ENCODE data around the gene KASH5.

Gene KASH5, protein sequence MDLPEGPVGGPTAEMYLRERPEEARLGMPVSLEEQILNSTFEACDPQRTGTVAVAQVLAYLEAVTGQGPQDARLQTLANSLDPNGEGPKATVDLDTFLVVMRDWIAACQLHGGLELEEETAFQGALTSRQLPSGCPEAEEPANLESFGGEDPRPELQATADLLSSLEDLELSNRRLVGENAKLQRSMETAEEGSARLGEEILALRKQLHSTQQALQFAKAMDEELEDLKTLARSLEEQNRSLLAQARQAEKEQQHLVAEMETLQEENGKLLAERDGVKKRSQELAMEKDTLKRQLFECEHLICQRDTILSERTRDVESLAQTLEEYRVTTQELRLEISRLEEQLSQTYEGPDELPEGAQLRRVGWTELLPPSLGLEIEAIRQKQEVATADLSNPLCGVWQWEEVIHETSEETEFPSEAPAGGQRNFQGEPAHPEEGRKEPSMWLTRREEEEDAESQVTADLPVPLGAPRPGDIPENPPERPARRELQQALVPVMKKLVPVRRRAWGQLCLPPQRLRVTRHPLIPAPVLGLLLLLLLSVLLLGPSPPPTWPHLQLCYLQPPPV

DNA sequence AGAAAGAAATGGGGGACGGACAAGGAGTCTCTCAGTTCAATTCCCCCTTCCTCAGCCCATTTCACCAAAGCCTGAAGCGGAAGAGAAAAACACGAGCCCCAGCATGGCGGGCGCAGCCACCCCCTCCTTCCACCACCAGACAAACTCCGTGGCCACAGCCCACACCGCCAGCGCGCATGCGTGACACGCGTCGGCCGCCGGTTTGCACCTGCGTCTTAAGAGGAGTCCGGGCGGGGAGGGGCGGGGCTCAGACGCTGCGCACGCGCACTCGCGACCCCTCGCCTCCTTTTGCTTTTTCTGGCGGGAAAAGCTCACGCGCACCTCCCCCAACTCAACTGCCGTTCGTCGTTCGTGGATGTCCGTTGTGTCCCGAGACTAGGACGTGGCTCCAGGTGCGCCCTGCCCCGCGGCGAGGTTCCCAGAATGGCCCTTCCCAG, at the start of gene KASH5:
Gene KASH5 (plus strand): TSS at position 314 of the 437 bp plus-strand sequence. CDS start 2,635 bp downstream, outside the sequence.
- DNase-seq (ENCODE audit: low read depth in 3 of 3): peak; percentile 72 to 81 (median 76)

DNA sequence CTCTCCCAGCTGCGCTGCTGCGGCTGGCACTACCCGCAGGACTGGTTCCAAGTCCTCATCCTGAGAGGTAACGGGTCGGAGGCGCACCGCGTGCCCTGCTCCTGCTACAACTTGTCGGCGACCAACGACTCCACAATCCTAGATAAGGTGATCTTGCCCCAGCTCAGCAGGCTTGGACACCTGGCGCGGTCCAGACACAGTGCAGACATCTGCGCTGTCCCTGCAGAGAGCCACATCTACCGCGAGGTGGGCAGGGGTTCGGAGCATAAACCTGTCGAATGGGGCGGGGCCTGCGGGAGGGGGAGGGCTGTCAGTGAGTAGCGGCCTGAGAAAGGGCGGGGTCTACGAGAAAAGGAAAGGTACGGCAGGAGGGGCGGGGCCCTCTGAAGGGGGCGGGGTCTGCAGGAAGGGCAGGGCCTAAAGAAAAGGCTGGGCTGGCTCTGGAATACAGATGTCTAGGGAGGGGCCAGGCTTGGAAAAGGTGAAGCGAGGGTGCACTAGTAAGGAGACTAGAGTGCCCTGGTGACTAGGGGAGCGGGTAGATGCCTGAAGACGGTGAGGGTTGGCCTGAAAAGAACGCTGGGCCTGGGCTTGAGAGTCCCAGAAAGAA, 49.3 kb upstream of the KASH5 start:
- DNase-seq (ENCODE audit: low read depth in 3 of 3): no peak

DNA sequence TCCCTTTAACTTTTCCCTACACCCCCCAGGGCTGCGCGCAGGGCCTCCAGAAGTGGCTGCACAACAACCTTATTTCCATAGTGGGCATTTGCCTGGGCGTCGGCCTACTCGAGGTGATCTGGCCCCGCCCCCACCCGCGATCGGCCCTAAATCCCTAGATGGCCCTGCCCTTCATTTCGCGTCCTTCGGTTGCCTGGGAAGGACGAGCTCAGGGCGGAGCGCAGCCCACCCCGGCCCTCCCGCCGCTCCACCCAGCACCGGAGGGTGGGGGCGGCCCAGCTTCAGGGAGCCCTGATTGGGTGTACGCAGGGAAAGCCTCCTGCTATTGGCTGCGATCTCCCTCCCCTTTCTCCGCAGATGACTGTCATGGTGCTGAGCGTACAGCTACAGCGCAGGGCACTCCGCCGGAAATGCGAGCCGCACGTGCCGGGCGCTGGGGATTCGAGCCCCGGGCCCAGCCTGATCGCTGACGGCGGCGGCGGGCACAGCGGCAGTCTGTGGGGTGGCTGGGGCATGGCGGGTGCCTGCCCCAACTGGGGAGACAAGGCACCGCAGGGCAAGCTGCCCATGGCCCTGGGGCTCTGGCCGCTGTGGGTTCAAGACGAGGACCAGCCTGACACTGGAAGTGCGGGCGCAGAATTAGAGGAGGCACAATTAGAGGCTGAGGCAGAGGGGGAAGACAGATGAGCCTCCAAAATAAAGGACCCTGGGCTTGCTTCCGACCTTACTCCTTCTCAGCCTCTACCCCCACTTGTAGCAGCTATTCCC, 48.6 kb upstream of the KASH5 start:
- no peak for DNase-seq (ENCODE audit: low read depth in 3 of 3)

DNA sequence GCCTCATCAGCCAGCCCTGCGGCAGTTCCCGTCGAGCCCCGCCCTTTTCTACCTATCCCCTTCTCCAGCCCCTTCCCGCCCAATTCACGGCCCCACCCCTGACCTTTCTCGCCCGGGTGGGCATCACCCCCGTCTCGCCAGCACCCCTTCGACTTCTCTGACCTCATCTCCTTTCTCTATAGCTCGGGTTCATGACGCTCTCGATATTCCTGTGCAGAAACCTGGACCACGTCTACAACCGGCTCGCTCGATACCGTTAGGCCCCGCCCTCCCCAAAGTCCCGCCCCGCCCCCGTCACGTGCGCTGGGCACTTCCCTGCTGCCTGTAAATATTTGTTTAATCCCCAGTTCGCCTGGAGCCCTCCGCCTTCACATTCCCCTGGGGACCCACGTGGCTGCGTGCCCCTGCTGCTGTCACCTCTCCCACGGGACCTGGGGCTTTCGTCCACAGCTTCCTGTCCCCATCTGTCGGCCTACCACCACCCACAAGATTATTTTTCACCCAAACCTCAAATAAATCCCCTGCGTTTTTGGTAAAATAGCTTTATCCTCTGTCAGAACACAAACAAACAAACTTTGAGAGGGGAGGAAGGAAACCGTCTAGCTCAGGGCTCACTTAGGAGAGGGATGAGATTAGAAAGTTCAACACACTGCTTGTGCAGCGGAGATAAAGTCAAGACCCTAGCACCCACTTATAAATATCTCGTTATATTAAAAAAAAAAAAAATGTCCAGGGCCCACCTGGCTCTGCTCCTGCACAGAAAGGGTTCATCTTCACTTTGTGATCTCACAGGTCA, 47.8 kb upstream of the KASH5 start:
- DNase-seq (ENCODE audit: low read depth in 3 of 3): no peak

DNA sequence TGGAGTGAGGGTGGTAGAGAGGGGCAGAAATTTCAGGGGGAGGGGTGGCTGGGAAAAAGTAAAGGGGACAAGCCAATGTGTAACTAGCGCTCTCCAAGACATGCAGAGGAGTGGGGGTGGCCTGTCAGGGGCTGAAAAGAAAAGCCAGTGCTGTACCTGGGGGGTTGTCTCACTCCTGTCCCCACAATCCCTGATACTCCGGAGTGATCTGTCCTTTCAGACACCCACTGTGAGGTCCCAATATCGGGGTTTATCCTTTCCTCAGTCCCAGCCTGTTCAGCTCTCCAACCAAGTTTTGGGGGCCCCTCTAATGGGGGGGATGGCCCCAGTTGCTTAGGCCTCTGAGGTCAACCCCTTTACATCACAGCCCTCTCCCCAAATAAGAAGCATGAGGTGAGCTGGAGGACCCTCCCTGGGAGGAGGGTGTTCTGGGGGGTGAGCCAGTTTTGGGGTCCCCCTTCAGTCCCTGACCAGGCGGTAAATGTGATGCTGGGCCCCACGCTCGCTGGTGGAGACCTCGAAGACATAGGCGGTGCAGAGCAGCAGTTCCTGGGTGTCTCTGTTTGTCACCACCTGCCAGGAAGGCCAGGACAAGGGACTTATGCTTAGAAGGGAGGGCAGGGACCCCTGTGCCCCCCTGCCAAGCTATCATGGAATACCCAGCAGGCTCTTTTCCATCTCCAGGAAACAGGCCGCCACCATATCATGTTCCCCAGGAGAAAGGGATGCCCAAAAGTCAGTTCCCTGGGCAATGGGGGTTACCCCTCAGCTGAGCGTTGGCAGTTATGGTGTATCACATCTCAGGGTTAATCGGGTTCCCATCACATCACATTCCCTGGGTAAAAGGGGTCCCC, 47.0 kb upstream of the KASH5 start:
- DNase-seq (ENCODE audit: low read depth in 3 of 3): no peak

DNA sequence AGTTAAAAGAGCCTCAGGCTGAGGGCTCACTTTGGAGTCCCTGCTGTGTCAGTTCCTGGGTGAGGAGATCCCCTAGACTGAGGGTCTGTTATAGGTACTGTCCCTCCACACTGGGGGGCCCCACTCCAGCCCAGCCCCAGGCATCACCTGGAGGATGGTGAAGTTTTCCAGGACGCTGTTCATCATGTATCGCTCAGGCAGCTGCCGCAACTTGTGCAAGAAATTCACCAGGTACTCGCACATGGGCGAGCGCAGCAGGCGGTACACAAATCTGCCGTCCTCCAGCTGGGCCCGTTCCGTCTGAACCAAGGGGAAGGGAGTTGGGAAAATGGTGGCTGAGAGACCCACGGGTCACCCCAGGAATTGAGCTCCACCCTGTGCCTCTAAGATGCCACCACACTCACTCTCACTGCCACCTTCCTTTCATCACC, 45.7 kb upstream of the KASH5 start:
- no peak for DNase-seq (ENCODE audit: low read depth in 3 of 3)

DNA sequence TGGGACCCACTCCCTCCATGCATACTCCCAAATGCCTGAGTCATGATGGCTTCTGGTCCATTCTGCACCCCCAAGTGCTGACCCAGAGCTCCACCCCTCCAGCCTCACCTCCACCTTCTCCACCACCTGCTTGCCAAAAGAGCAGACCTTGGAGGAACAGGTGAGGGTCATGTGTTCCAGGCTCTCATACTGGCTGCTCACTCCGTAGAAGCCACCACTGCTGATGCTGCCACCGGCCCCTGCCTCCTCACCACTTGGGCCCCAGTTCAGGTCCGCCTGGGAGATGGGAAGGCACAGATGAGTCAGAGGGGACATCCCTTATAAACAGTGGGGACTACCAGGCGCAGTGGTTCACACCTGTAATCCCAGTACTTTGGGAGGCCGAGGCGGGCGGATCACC, 44.9 kb upstream of the KASH5 start:
- DNase-seq (ENCODE audit: low read depth in 3 of 3): no peak

DNA sequence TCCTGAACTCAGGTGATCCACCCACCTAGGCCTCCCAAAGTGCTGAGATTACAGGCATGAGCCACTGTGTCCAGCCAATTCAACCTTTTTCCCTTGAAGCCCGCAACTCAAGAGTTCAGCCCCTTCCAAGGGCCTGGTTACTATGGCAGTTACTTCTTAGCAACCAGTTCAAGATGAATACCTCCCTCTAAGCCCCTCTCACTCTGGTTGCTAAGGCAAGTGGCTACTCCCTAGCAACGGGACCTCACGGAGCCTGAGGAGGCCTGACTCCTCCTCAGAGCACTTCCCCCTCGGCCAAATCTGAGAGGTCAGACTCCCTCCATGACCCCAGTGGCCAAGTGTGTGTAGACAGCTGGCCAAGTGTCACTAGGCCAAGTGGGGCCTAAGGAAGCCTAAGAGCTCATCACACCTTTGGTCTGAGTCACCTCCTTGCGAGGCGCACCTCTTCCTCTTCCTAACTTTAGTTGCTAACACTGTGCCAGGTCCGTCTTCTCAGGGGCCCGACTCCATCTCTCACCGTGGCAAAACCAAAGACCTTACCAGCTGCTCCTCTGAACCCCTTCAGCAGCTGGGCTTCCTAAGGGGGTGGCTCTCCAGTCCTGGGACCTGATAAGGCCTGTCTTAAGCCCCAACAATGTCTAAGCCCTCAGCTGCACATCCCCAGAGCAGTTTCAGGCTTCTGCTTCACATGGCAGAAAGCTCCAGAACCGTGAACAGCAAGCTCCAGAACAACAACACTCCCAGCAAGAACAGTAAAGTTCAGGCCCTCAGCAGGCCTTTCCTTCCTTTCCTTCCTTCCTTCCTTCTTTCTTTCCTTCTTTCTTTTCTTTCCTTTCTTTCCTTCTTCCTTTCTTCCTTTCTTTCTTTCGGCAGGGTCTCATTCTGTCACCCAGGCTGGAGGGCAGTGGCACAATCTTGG, 43.3 kb upstream of the KASH5 start:
- DNase-seq (ENCODE audit: low read depth in 3 of 3): no peak

DNA sequence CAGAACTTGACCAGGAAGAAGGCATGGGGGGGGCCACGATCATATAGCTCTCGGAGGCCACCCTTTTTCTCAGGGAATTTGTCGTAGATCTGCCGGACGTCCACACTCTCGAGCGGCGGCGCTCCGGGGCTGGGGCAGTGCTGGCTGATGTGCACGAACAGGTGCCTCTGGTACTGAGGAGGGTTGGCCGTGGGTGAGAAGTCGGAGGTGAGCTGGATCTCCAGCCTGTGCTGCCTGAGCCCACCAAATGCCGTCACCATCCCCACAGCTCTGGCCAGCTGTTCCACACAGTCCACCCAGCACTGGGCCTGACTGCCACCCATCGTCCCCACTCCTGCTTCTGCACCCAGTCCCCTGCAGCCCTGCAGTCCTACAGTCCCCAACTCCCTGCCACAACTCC, 40.9 kb upstream of the KASH5 start:
- no peak for DNase-seq (ENCODE audit: low read depth in 3 of 3)

DNA sequence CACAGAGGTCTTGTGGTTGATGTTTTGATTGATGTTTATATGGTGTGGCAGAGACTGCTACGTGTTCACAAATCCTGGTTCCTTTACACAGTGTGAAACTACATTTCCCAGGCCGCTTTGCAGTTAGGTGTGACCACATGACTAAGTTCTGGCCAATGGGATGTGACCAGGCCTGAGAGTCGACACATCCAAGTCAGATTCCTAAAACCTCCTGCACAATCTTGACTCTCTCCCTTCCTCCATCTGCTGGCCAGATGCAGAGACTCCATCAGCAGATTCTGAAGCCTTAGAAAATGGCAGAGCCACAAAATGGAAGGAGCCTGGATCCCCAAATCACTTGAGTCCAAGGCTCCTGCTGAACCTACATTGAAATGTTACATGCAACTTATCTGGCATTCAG, 40.2 kb upstream of the KASH5 start:
- DNase-seq (ENCODE audit: low read depth in 3 of 3): no peak

DNA sequence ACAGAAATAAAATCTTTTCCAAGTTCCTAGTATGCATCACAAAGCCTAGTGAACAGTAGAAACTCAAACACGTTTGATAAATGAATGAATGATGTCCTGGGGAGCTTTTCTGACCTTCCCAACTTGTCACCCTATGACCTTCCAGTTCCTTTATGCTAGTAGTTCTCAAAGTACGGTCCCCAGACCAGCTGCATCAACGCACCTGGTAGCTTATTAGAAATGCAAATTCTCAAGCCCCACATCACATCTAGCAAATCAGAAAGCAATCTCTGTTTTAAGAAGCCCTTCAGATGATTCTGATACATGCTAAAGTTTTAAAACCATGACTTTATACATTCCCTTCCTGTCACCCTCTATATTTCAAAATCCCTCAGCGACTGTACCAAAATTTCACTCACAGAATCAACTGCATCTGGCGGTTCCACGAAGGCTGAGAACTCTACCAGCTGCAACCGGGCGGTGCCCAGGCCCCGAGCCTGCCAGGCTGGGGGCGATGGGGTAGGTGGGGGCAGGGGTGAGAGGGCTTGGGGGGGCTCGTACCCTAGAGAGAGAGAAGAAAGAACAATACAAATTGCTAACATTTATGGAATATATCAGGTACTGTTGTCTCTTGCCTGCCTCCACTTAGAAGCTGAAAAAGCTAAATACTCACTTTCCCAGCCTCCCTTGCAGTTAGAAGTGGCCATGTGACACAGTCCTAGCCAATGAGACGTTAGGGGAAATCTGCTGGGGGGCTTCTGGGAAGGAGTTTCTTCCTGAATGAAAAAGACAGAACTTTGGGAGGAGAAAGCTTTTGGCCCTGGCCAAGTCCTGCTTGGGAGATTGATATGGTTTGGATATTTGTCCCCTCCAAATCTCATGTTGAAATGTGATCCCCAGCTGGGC, 39.5 kb upstream of the KASH5 start:
- DNase-seq (ENCODE audit: low read depth in 3 of 3): no peak

DNA sequence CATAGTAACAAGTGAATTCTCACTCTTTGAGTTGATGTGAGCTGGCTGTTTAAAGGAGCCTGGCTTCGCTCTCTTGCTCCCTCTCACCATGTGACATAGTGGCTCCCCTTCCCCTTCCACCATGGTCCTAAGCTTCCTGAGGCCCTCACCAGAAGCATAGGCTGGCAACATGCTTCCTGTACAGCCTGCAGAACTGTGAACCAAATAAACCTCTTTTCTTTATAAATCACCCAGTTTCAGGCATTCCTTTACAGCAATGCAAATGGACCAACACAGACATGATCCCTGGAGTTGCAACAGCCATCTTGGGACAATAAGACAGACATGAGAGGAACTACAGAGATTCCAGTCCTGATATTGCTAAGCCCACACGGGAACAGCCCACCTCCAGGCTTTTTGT, 38.5 kb upstream of the KASH5 start:
- DNase-seq (ENCODE audit: low read depth in 3 of 3): no peak

DNA sequence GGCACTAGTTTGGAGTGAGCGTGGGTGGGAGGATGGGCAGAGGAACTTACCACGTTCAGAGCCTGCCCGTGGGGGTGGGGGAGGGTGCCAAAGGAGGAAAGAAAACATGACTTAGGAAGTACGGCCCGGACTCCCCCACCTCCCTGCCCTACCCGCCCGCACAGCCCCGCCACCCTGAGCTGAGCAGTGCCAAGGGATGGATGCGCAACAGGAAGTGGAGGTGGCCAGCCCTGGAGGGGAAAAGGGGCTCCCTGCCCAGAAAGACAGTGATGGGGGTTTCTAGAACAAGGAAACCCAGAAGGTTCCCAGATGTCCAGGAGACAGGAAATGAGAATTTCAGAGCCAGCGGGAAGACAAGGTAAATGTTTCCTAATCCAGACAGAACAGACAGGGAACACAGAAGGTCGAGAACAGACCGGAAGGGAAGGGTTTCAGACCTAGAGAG, 32.1 kb upstream of the KASH5 start:
- no peak for DNase-seq (ENCODE audit: low read depth in 3 of 3)

DNA sequence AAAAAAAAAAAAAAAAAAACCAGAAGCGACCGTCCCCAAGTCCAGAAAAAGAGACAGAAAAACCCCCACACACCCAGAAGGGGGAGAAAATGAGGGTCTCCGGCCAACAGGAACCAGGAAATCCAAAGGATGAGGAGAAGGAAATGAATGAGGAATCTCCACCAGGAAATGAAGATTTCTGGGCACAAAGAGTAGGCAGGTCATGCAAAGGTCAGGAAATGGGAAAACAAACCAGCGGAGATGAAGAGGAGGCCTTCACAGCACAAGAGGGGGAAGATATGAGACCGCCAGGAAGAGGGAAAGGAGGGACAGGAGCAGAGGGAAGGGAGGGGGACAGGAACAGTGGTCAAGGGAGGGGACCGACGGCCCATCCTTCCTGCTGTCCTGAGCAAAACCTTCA, 31.7 kb upstream of the KASH5 start:
- no peak for DNase-seq (ENCODE audit: low read depth in 3 of 3)

DNA sequence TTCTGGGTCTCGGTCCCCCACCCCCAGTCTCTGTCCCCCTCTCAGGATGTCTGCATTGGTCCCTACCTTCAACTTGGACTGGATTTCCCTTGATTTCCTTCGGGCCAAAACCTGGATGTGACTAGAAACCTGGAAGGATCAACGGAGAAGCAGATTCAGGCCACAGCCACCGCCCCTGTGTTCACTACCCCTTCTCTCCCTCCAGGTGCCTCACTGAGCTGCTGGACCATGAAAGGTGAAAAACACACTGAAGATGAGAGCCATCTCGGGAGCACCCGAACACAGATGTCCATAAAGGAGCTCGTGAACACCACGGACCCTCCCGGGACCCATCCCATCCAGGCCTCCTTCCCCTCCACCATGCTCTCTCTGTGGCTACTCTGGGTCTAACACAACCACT, 30.9 kb upstream of the KASH5 start:
- DNase-seq (ENCODE audit: low read depth in 3 of 3): no peak

DNA sequence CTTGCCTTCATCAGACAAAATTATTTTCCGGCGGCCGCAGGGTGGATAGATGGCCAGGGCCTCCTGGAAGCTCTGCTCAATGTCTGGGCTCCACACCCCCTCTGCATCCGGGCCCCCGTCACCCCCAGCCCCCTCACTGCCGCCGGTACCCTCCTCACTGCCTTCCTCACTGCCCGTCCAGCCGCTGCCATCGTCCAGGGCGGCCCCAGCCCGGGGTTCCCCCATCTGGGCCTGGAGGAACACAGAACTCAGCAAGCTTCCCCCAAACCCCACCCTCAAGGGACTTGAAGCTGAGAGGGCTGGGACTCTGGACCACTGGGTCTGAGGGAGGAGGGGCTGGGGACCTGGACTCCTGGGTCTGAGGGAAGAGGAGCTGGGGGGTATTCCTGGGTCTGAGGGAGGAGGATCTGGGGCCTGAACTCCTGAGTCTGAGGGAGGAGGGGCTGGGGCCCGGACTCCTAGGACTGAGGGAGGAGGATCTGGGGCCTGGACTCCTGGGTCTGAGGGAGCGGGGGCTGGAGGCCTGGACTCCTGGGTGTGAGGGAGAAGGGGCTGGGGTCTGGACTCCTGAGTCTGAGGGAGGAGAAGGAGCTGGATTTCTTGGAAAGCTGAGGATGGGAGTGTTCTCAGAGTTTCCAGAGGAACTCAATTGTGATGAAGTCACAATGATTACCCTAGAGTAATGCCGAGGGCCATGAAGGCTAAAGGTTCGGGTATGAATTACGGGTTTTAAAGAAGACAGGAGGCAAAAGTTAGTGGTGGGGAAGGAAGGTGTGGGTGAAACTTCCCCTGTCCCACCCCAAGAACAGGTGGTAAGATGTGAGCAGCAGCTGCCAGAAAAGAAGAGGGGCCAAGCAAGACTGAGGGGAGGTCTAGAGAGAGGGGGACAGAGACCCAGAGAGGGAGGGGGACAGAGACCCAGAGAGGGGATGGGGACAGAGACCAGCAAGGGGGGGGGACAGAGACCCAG, 27.9 kb upstream of the KASH5 start:
- DNase-seq (ENCODE audit: low read depth in 3 of 3): no peak

DNA sequence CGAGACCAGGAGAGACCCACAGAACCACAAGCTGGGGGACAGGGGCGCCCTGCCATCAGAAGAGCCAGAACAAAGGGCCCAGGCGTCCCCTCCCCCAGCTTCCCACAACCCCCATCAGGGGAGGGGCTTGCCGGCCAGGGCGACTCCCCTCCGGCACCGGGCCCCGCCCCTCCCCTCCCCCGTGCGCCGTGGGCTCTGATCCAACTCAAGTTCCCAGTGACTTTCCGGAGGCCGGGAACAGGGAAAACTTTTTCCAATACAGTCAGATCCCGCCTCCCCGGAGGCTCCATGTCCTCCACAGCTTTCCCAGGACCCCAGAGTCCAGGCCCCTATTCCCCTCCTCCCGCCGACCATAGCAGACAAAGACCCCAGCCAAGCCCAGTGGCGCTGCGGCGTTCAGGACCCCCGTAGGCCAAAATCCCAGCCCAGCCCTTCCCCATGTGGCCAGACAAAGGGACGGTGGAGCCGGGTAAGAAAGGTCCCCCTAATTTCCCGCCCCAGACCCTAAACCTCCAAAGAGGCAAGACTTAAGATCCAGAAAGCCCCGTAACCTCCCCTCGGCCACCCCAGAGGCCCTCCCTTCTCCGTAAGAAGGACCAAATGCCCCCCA, 26.5 kb upstream of the KASH5 start:
- no peak for DNase-seq (ENCODE audit: low read depth in 3 of 3)
